ENCODE data around the gene ACSF3.

DNA sequence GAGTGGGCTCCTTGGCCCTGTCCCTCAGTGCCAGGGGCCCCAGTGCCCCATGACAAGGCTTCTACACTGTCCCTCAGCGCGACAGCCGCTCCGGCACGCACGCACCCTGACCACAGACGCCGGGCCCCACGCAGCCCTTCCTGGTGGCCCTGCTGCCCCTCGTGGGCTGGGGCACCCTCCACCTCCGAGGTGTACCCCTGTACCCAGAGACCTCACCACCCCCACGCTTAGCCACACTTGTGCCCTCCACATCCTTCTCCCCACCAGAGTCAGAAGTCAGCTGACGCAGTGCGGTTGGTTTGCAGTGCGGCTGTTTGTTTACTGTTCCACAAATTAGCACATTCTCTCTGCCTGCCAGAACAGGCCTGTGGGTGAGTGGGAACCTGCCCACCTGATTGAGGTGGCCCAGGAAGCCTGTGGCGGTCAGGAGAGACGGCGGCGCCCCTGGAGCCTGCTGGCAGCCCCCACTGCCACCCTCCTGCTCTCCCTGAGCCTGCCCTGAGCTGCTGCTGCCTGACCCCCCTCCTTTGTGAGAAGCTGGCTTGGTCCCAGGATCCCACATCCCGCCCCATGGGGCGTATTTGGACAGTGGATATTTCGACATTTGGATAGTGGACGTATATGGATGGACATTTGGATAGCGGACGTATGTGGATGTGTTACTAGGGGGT lies 39.9 kb downstream of the ACSF3 start:
- TF ChIP-seq, protein P1, sequence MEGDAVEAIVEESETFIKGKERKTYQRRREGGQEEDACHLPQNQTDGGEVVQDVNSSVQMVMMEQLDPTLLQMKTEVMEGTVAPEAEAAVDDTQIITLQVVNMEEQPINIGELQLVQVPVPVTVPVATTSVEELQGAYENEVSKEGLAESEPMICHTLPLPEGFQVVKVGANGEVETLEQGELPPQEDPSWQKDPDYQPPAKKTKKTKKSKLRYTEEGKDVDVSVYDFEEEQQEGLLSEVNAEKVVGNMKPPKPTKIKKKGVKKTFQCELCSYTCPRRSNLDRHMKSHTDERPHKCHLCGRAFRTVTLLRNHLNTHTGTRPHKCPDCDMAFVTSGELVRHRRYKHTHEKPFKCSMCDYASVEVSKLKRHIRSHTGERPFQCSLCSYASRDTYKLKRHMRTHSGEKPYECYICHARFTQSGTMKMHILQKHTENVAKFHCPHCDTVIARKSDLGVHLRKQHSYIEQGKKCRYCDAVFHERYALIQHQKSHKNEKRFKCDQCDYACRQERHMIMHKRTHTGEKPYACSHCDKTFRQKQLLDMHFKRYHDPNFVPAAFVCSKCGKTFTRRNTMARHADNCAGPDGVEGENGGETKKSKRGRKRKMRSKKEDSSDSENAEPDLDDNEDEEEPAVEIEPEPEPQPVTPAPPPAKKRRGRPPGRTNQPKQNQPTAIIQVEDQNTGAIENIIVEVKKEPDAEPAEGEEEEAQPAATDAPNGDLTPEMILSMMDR (IDR thresholded peaks at IDR 0.05), result no peak
- no peak for TF ChIP-seq EZH2phosphoT487 (IDR thresholded peaks at IDR 0.05)

Measured in neural progenitor cell (in vitro differentiated cells).